GM19455 (cell line): Measurements from ENCODE around the gene COL11A2.
"Not testable (repeated sequence)": the region's sequence is repeated elsewhere in the genome, so short reads cannot be mapped to it uniquely, and the experiment has no call there.

ENCODE experiments used
- ATAC-seq: cut with Tn5 transposase; IDR thresholded peaks from one replicate; pipeline ENCODE4 v1.9.1; 2021; ENCODE audit not compliant: unreplicated experiment

COL11A2 gene

GRCh38 chr6:33160096-33160495, 32.2 kb downstream of the COL11A2 start:
- no peak for ATAC-seq

- no peak for ATAC-seq
These were observed 35.3 kb downstream of the COL11A2 start for GRCh38 chr6:33156964-33157363.

- no peak for ATAC-seq
These were observed 35.7 kb downstream of the COL11A2 start for GRCh38 chr6:33156561-33156960.

GRCh38 chr6:33154349-33154748, 37.9 kb downstream of the COL11A2 start:
- ATAC-seq, result no peak

- ATAC-seq, result no peak
These were observed 41.2 kb downstream of the COL11A2 start for GRCh38 chr6:33151050-33151449.

GRCh38 chr6:33150560-33150959, 41.7 kb downstream of the COL11A2 start:
- ATAC-seq, result not testable (repeated sequence)

- no peak for ATAC-seq
These were observed 44.2 kb downstream of the COL11A2 start for GRCh38 chr6:33147807-33148666.

GRCh38 chr6:33144373-33144772, 47.9 kb downstream of the COL11A2 start:
- ATAC-seq, result no peak

GRCh38 chr6:33143113-33143770, 49.0 kb downstream of the COL11A2 start:
- ATAC-seq, result no peak

GRCh38 chr6:33142501-33143070, 49.7 kb downstream of the COL11A2 start:
- ATAC-seq, result no peak

- no peak for ATAC-seq
These were observed 51.7 kb downstream of the COL11A2 start for GRCh38 chr6:33140556-33140955.

- ATAC-seq, result no peak
These were observed 52.6 kb downstream of the COL11A2 start for GRCh38 chr6:33139596-33140206.

GRCh38 chr6:33136310-33136900, 55.9 kb downstream of the COL11A2 start:
- no peak for ATAC-seq

GRCh38 chr6:33132081-33132524, 60.2 kb downstream of the COL11A2 start:
- ATAC-seq, result no peak

GRCh38 chr6:33128318-33128717, 63.9 kb downstream of the COL11A2 start:
- no peak for ATAC-seq

- ATAC-seq, result no peak
These were observed 66.1 kb downstream of the COL11A2 start for GRCh38 chr6:33126101-33126714.

GRCh38 chr6:33124947-33125346, 67.3 kb downstream of the COL11A2 start:
- ATAC-seq, result no peak

GRCh38 chr6:33124525-33124901, 67.8 kb downstream of the COL11A2 start:
- no peak for ATAC-seq

- no peak for ATAC-seq
These were observed 68.3 kb downstream of the COL11A2 start for GRCh38 chr6:33123732-33124524.

GRCh38 chr6:33123181-33123580, 69.1 kb downstream of the COL11A2 start:
- ATAC-seq, result no peak
